ENCODE data around the gene ARHGAP1. TPM values are rescaled to one million over a fixed set of nuclear protein-coding genes. Genes with fewer than 3 reads are reported as not detected.

ARHGAP1 gene
- total and polyA plus RNA-seq, 2 of the 13 experiments (the other 11 are each of a cell fraction or from before 2014, with no cell fraction given) = 18.6 to 30.3 TPM

GRCh38 chr11:46695345-46696211 is 4.8 kb downstream of the ARHGAP1 start (continued):
- TF ChIP-seq SNAI1 (CRISPR knock-in tag; IDR thresholded peaks at IDR 0.05; ENCODE audit: borderline replicate concordance) = 0 out of 2 replicates have a peak, but pooled peaks have one; percentile 39
- TF ChIP-seq NR2F6 (IDR thresholded peaks at IDR 0.05) = peak; percentile 18; the same call in 1 of the 2 replicates
- peak; percentile 70 for TF ChIP-seq NR2F6 (CRISPR knock-in tag; IDR thresholded peaks at IDR 0.05)
- TF ChIP-seq ZNF839 (CRISPR knock-in tag; IDR thresholded peaks at IDR 0.05; ENCODE audit: borderline replicate concordance) = no peak
- no peak for TF ChIP-seq SRSF1 (optimal IDR thresholded peaks at IDR 0.05; ENCODE audit: low read depth, low read length)
- TF ChIP-seq ZFP91 (CRISPR knock-in tag; IDR thresholded peaks at IDR 0.05; ENCODE audit: borderline replicate concordance) = peak; percentile 38
- peak; percentile 67; the same call in 1 of the 2 replicates for TF ChIP-seq ZSCAN31 (CRISPR knock-in tag; IDR thresholded peaks at IDR 0.05; ENCODE audit: low read depth)
- TF ChIP-seq SMC3 (IDR thresholded peaks at IDR 0.05; ENCODE audit: low read length) = no peak
- TF ChIP-seq SATB2 (CRISPR knock-in tag; IDR thresholded peaks at IDR 0.05) = peak; percentile 76; the same call in 1 of the 2 replicates
- TF ChIP-seq ZNF598 (CRISPR knock-in tag; IDR thresholded peaks at IDR 0.05; ENCODE audit: borderline replicate concordance) = 0 out of 2 replicates have a peak, but pooled peaks have one; percentile 27
- peak; percentile 84 for TF ChIP-seq ARNTL (CRISPR knock-in tag; IDR thresholded peaks at IDR 0.05)
- no peak for TF ChIP-seq REPIN1 (CRISPR knock-in tag; IDR thresholded peaks at IDR 0.05; ENCODE audit: borderline replicate concordance, low read depth)
- peak; percentile 76; the same call in 1 of the 2 replicates for TF ChIP-seq MXD1 (CRISPR knock-in tag; IDR thresholded peaks at IDR 0.05)
- TF ChIP-seq PAF1 (CRISPR knock-in tag; IDR thresholded peaks at IDR 0.05) = no peak
- peak; percentile 69 for TF ChIP-seq PHF21A (CRISPR knock-in tag; IDR thresholded peaks at IDR 0.05)
- TF ChIP-seq ZBTB21 (CRISPR knock-in tag; IDR thresholded peaks at IDR 0.05) = peak; percentile 39; the same call in 1 of the 2 replicates
- peak; percentile 63; the same call in 1 of the 2 replicates for TF ChIP-seq ZNF441 (CRISPR knock-in tag; IDR thresholded peaks at IDR 0.05; ENCODE audit: borderline replicate concordance)
- no peak for TF ChIP-seq RAD51 (IDR thresholded peaks at IDR 0.05; ENCODE audit: borderline replicate concordance)
- 0 out of 2 replicates have a peak, but pooled peaks have one; percentile 15 for TF ChIP-seq TRIM24 (CRISPR knock-in tag; IDR thresholded peaks at IDR 0.05)
- no peak for TF ChIP-seq SOX6 (IDR thresholded peaks at IDR 0.05)
- TF ChIP-seq SOX6 (CRISPR knock-in tag; IDR thresholded peaks at IDR 0.05) = no peak
- no peak for TF ChIP-seq SNAPC2 (CRISPR knock-in tag; IDR thresholded peaks at IDR 0.05)
- peak; percentile 90 for TF ChIP-seq ELF3 (CRISPR knock-in tag; IDR thresholded peaks at IDR 0.05)
- TF ChIP-seq RBFOX2 (IDR thresholded peaks at IDR 0.05; ENCODE audit: low read depth, low read length) = peak; percentile 7; the same call in 1 of the 2 replicates
- TF ChIP-seq KLF16 (CRISPR knock-in tag; IDR thresholded peaks at IDR 0.05) = no peak
- TF ChIP-seq ZBTB7A (CRISPR knock-in tag; IDR thresholded peaks at IDR 0.05) = peak; percentile 45; the same call in 1 of the 2 replicates
- TF ChIP-seq FOXP4 (CRISPR knock-in tag; IDR thresholded peaks at IDR 0.05) = 0 out of 2 replicates have a peak, but pooled peaks have one; percentile 24
- TF ChIP-seq ZBTB38 (CRISPR knock-in tag; IDR thresholded peaks at IDR 0.05) = peak; percentile 57; the same call in 1 of the 2 replicates

Measured in HepG2 (cell line).